SH-SY5Y (cell line): ENCODE measurements around the gene PKD1L1.

Source experiments
- GATA2 ChIP-seq: IDR thresholded peaks from 2 replicates; pipeline ENCODE4 v1.6.1; 2011; ENCODE audit warnings: mild to moderate bottlenecking, low read depth, low read length
- GATA3 ChIP-seq: IDR thresholded peaks from 2 replicates; pipeline ENCODE4 v1.6.1; 2011; ENCODE audit warnings: low read depth, mild to moderate bottlenecking, low read length, moderate library complexity

DNA sequence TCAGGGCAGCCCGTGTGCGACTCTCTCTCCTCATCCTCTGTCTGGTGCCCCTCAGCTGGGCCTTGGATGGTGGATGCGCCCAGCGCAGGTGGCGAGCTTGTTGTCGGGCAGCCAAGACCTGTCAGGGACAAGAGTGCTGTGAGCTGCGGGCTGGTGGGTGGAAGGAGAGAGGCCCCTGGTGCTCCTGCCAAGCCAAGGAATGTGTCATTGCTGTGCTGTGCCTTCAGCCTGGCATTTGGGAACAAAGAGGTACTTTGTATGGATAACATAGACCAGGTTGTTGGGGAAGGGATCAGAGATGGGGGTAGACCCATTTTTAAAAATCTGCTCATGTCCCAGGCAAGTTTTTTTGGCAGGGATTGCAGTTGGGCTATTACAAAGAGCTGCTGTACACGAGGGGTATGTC is 120.9 kb downstream of the PKD1L1 start:
- TF ChIP-seq GATA2: no peak
- TF ChIP-seq GATA3: no peak
